OCI-LY1 (cell line): ENCODE results near the gene KCNN3.

Source experiments
- H2AFZ ChIP-seq: fragments of 200-600 bp; sonication (generic), shearing (Covaris generic); 2 replicates; pipeline ENCODE4 v1.6.0; 2014; ENCODE audit warnings: antibody characterized with exemption, mild to moderate bottlenecking, low read length
- H3F3A ChIP-seq: fragments of 200-600 bp; sonication (generic), shearing (Covaris generic); 2 replicates; pipeline ENCODE4 v1.6.0; 2014; ENCODE audit warnings: mild to moderate bottlenecking, antibody characterized with exemption, low read length, moderate library complexity; ENCODE audit not compliant: insufficient read depth
- H3K27ac ChIP-seq: fragments of 200-600 bp; sonication (generic); 2 replicates; pipeline ENCODE4 v1.5.1; 2014; ENCODE audit warnings: low read length, mixed run types, mild to moderate bottlenecking, low read depth; ENCODE audit not compliant: poor library complexity, severe bottlenecking
- H3K27me3 ChIP-seq: fragments of 200-600 bp; sonication (generic); 2 replicates; pipeline ENCODE4 v1.6.0; 2014; ENCODE audit warnings: antibody characterized with exemption, mild to moderate bottlenecking, low read length, moderate library complexity; ENCODE audit not compliant: insufficient read depth
- H3K36me3 ChIP-seq: fragments of 200-600 bp; sonication (generic); 2 replicates; pipeline ENCODE4 v1.6.1; 2014; ENCODE audit warnings: mild to moderate bottlenecking, antibody characterized with exemption, low read length, moderate library complexity, mixed read lengths; ENCODE audit not compliant: insufficient read depth
- H3K4me1 ChIP-seq: fragments of 200-600 bp; sonication (generic); 2 replicates; pipeline ENCODE4 v1.5.1; 2014; ENCODE audit warnings: mild to moderate bottlenecking, low read length, moderate library complexity; ENCODE audit not compliant: insufficient read depth, severe bottlenecking
- H3K4me2 ChIP-seq: fragments of 200-600 bp; sonication (generic), shearing (Covaris generic); 2 replicates; pipeline ENCODE4 v1.6.1; 2014; ENCODE audit warnings: low read length
- H3K4me3 ChIP-seq: fragments of 200-600 bp; sonication (generic); 2 replicates; pipeline ENCODE4 v1.5.1; 2014; ENCODE audit warnings: low read length, low read depth, mild to moderate bottlenecking, mixed read lengths; ENCODE audit not compliant: poor library complexity, severe bottlenecking
- H3K79me2 ChIP-seq: fragments of 200-600 bp; shearing (Covaris generic); 2 replicates; pipeline ENCODE4 v1.6.1; 2016; ENCODE audit warnings: mixed run types, low read length, mixed read lengths; ENCODE audit not compliant: insufficient read depth
- H3K9ac ChIP-seq: fragments of 200-600 bp; sonication (generic), shearing (Covaris generic); 2 replicates; pipeline ENCODE4 v1.6.1; 2014; ENCODE audit warnings: mild to moderate bottlenecking, low read length, mixed read lengths
- H3K9me2 ChIP-seq: fragments of 200-600 bp; sonication (generic), shearing (Covaris generic); 2 replicates; pipeline ENCODE4 v1.6.1; 2014; ENCODE audit warnings: low read depth, mild to moderate bottlenecking, low read length, mixed read lengths
- H3K9me3 ChIP-seq: fragments of 200-600 bp; shearing (Covaris generic); 2 replicates; pipeline ENCODE4 v1.6.1; 2014; ENCODE audit warnings: low read length, mixed read lengths
- H4K20me1 ChIP-seq: fragments of 200-600 bp; sonication (generic), shearing (Covaris generic); 2 replicates; pipeline ENCODE4 v1.6.0; 2016; ENCODE audit warnings: mild to moderate bottlenecking, low read length; ENCODE audit not compliant: insufficient read depth
- CTCF ChIP-seq: fragments of 200-600 bp; sonication (generic), shearing (Covaris generic); IDR thresholded peaks from 2 replicates; pipeline ENCODE4 v1.5.1; 2017; ENCODE audit warnings: mild to moderate bottlenecking, antibody characterized with exemption, low read length, moderate library complexity, mixed read lengths
- EZH2 ChIP-seq: fragments of 200-600 bp; sonication (generic), shearing (Covaris generic); IDR thresholded peaks from 2 replicates; pipeline ENCODE4 v1.8.0; 2017; ENCODE audit warnings: borderline replicate concordance, mixed run types, mild to moderate bottlenecking, antibody characterized with exemption, low read length, moderate library complexity, mixed read lengths

KCNN3 gene

GRCh38 chr1:154802336-154802969 is 67.6 kb downstream of the KCNN3 start:
- Histone ChIP-seq H3K9me2 (no peaks in the 10 kb centered on the region), H3K9me3 (no peaks in the 10 kb centered on the region), H3K36me3 (peaks cover 34% of the 10 kb centered on the region), H3K27ac (peak overlapping the region; percentile 25), H3K4me2 (no peak overlapping the region), H3K4me3 (no peak overlapping the region), H3K9ac (no peak overlapping the region), H3K27me3 (no peaks in the 10 kb centered on the region), H3K4me1 (peaks cover 32% of the 10 kb centered on the region), H2AFZ (no peak overlapping the region), H4K20me1 (no peaks in the 10 kb centered on the region), H3F3A (no peaks in the 10 kb centered on the region), H3K79me2 (no peaks in the 10 kb centered on the region)
- TF ChIP-seq EZH2 (no peak), CTCF (no peak)

- Histone ChIP-seq H3K79me2 (no peaks in the 10 kb centered on the region), H3K36me3 (peaks cover 33% of the 10 kb centered on the region), H3K9me2 (no peaks in the 10 kb centered on the region), H3K27me3 (no peaks in the 10 kb centered on the region), H3K9ac (no peak overlapping the region), H2AFZ (no peak overlapping the region), H3F3A (no peaks in the 10 kb centered on the region), H3K4me3 (no peak overlapping the region), H3K9me3 (no peaks in the 10 kb centered on the region), H3K27ac (no peak overlapping the region), H4K20me1 (no peaks in the 10 kb centered on the region), H3K4me2 (no peak overlapping the region), H3K4me1 (peaks cover 21% of the 10 kb centered on the region)
- no peak for TF ChIP-seq CTCF
- no peak for TF ChIP-seq EZH2
Measured at GRCh38 chr1:154801234-154802011, 68.7 kb downstream of the KCNN3 start.

- Histone ChIP-seq H3K9me2 (no peaks in the 10 kb centered on the region), H3K36me3 (peaks cover 29% of the 10 kb centered on the region)
- TF ChIP-seq CTCF (no peak), EZH2 (no peak)
Measured at GRCh38 chr1:154799188-154799587, 70.9 kb downstream of the KCNN3 start.

More at GRCh38 chr1:154799188-154799587, 70.9 kb downstream of the KCNN3 start:
- Histone ChIP-seq H3F3A (no peaks in the 10 kb centered on the region), H3K4me3 (no peak overlapping the region), H3K27ac (no peak overlapping the region), H2AFZ (no peak overlapping the region), H3K79me2 (no peaks in the 10 kb centered on the region), H3K9me3 (no peaks in the 10 kb centered on the region), H3K4me2 (no peak overlapping the region), H3K4me1 (peaks cover 14% of the 10 kb centered on the region), H3K9ac (no peak overlapping the region), H4K20me1 (no peaks in the 10 kb centered on the region), H3K27me3 (no peaks in the 10 kb centered on the region)
